Endothelial cell of umbilical vein (primary cell): Measurements from ENCODE around the gene ZNF148.

Source experiments
- CTCF ChIP-seq, 2 donors: IDR thresholded peaks; 1 replicate in 1 of 2; 2 replicates in 1 of 2; pipeline ENCODE4 v1.5.1; 2011; ENCODE audit warnings: low read length in 2 of 2, mild to moderate bottlenecking in 2 of 2, moderate library complexity in 2 of 2, control low read depth in 1 of 2, inconsistent platforms in 1 of 2, low read depth in 1 of 2; ENCODE audit not compliant: insufficient read depth in 1 of 2; ENCODE audit errors: extremely low read depth in 1 of 2
- FOS ChIP-seq: IDR thresholded peaks from 2 replicates; pipeline ENCODE4 v1.6.1; 2011; ENCODE audit warnings: mild to moderate bottlenecking, low read length, moderate library complexity, borderline replicate concordance; ENCODE audit not compliant: insufficient read depth
- POLR2AphosphoS5 ChIP-seq: IDR thresholded peaks from 2 replicates; pipeline ENCODE4 v1.6.1; 2012; ENCODE audit warnings: low read depth, mild to moderate bottlenecking, control low read depth, low read length, moderate library complexity; ENCODE audit not compliant: insufficient read depth

GRCh38 chr3:125271127-125271526 lies 104.0 kb downstream of the ZNF148 start:
- TF ChIP-seq CTCF (IDR thresholded peaks at IDR 0.05; ENCODE audit: extremely low read depth in 1 of 2, insufficient read depth in 1 of 2, low read depth in 1 of 2, low read length in 2 of 2) (no peak), POLR2AphosphoS5 (no peak), FOS (no peak)
